ACHN (cell line): ENCODE results near the gene PHLDA1.
A peak's percentile ranks its signal among the peaks of the same experiment; 100 is the strongest.

Experiments used
- DNase-seq: peaks from one replicate; pipeline ENCODE4 v3.0.0-alpha.2; 2015
- in situ Hi-C: cut with HindIII; loops from 2 replicates; pipeline ENCODE4 v1.10.0; 2017; ENCODE audit warnings: low sequenced_read_pairs, low pct_ligation_motif_present, low pct_unique_long_range_greater_than_20kb

The PHLDA1 gene

DNA sequence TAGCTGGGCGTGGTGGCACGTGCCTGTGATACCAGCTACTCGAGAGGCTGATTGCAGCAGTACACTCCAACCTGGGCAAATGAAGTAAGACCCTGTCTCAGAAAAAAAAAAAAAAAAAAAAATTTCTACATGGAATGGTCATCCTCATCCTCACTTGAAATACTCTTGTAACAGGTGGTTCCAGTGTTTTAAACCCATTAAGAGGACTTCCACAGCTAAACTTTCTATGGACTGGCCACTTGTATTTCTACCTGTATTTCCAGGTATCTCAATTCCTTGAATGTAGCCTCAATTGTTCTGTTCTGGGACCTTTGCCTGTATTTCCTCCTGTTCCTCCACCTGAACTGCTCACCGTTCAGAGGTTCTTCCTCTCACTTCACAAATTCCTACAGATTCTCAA lies 11.8 kb upstream of the PHLDA1 start:
- in situ Hi-C loops = loop anchor here (25.0 kb wide), 1 partner anchor 506 kb away; no protein-coding TSS in a partner anchor
- DNase-seq = no peak

GRCh38 chr12:76042147-76042546 lies 10.6 kb upstream of the PHLDA1 start:
- in situ Hi-C loops = loop anchor here (25.0 kb wide), 1 partner anchor 505 kb away; no protein-coding TSS in a partner anchor
- no peak for DNase-seq

- DNase-seq = no peak
- in situ Hi-C loops = loop anchor here (25.0 kb wide), 1 partner anchor 504 kb away; no protein-coding TSS in a partner anchor
Measured at GRCh38 chr12:76041406-76041805, 9.8 kb upstream of the PHLDA1 start.

GRCh38 chr12:76040461-76040860 lies 8.9 kb upstream of the PHLDA1 start:
- DNase-seq = no peak
- in situ Hi-C loops = loop anchor here (25.0 kb wide), 1 partner anchor 503 kb away; no protein-coding TSS in a partner anchor

DNA sequence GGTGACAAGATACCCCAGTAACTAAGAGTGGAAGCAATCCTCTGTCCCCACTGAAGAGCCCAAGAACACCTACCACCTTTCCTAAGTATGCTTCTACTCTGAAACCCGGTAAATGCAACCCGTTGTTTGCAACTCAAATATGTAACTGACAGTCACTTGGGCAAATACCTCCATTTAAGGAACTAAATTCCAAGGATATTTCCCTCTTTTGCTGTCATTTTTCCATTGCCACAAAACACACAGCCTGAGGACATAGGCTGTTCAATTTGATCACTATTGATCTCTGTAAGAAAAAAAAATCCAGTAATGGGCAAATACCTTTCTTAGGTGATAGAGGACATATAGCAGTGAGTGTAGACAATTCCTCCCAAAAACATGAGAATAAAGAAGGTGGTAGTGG lies 6.6 kb upstream of the PHLDA1 start:
- in situ Hi-C loops = loop anchor here (25.0 kb wide), 1 partner anchor 501 kb away; no protein-coding TSS in a partner anchor
- DNase-seq = no peak

DNA sequence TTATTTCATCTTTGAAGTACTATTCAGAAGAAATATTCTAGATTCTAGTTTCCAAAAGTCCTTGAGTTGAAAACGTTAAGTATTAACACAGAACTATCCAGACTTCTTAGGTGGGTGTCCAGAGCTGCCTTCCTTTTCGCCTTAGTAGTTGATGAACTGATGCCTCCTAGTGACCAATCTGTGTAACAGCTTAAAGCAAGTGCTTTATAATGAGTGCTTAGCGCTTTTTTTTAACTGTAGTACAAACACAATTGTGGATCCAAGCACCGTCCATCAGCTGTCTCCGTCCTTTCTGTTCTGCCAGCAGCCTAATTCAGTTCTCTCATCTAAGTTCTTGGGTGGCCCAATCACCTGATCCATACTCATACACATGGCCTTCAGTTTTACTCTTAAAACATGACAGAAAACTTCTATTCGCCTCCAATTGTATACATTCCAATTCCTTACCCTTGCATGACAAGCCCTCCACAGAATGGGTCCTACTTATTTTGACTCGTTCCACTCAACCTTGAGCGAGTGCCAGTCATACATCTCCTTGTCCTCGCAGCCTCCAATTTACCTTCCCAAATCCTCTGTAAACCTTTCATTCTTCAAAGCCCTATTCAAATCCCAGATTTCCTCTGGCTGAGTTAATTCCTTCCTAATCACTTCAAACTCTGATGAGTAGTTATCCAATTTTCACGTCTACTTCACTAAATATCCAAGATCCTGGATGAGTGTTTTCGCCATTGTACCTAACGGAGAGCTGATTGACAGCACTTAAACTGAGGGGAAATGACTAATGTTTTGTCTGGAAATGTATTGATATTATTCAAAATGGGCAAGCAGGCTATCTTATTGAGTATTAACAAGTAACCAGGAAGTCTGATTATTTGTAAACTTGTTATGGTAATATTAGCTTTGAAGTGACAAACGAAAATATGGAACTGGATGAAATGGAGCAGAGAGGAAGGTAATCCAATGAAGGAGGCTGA lies 5.8 kb upstream of the PHLDA1 start:
- in situ Hi-C loops = loop anchor here (25.0 kb wide), 1 partner anchor 500 kb away; no protein-coding TSS in a partner anchor
- DNase-seq = peak; percentile 88

DNA sequence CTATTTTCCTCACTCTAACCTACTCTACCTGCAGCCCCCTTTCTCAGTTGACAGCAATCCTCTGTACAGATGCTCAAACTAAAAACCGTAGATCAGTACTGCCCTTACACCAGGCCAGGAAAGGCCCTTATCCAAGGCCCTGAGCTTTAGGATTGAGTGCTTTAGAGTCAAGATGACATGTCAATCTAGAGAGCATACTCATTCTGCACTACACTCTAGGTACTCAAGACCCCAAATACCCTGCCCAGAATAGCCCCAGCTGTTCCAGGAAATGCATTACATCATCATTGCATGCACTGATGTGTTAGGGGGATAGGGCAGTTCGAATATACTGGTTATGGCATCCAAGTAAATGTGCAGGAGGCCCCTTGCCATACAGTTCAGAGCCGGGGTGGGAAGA lies 3.5 kb upstream of the PHLDA1 start:
- no peak for DNase-seq
- in situ Hi-C loops = loop anchor here (25.0 kb wide), 1 partner anchor 498 kb away; no protein-coding TSS in a partner anchor

- peak; percentile 50 for DNase-seq
- in situ Hi-C loops = loop anchor here (25.0 kb wide), 1 partner anchor 496 kb away; no protein-coding TSS in a partner anchor
Measured at GRCh38 chr12:76033081-76034011, 1.8 kb upstream of the PHLDA1 start.

DNA sequence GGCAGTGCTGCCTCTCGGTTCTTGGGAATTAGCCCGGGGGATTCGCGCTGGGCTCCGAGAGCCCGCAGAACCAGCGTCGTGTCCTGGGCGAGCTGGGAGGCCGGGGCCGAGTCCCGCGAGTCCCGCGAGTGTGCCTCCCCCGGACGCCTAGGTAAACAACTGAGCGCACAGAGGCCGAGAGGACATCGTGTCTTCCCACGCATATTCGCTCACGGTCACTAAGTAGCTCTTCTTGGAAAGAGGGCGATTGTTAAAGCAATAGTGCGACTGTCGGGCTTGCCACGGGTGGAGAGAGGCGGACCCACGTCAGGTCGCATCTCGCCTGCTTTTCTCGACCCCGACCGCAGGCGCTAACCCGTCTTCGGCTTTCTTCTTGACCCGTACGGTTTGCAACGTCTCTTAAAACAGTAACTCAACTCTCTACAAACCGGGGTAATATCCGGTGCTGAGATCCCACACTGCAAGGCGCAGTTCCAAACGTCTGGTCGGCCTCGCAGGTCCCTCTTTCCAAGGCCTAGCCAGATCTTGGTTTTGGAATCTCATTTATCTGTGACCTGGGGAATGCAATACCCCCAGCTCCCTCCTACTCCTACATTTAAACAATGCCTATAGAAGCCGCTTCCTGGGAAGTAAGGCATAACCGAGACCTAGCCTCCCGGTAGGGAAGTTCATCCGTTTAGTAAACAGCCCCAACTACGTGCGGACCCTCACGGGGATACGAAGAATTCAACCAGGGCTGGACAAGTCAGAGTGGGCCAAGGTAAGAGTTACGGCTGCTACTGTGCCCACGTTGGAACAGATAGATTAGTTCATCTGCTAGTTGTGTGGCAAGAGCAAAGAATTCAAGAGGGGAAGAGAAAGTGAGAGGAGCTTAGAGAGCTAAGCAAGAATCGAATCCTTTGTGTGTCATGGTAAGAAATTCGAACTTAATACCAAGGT lies 736 bp upstream of the PHLDA1 start:
- peak; percentile 71 for DNase-seq
- in situ Hi-C loops = loop anchor here (25.0 kb wide), 1 partner anchor 495 kb away; no protein-coding TSS in a partner anchor

GRCh38 chr12:76031081-76031413 lies 529 bp downstream of the PHLDA1 start:
- in situ Hi-C loops = loop anchor here (25.0 kb wide), 1 partner anchor 494 kb away; no protein-coding TSS in a partner anchor
- DNase-seq = no peak

- in situ Hi-C loops = loop anchor here (25.0 kb wide), 1 partner anchor 493 kb away; no protein-coding TSS in a partner anchor
Measured at GRCh38 chr12:76030341-76031080, 1.1 kb downstream of the PHLDA1 start.

DNA sequence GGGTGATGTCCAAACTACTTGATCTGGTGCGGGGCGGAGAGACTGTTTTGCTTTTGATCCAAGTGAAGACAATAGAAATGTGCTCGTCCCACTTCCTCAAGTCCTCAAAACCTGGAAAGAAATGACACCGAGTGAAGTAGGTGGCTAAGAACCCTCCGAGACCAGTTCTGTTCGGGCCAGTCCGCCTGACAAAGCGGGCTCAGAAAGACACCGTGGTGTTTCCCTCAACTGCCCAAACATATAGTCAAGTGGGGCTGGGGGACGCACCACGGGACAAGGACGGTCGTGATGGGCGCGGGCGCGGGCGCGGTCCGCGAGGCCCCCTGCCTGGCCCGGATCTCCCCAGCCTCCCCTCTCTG lies 1.6 kb downstream of the PHLDA1 start:
- in situ Hi-C loops = loop anchor here (25.0 kb wide), 1 partner anchor 493 kb away; no protein-coding TSS in a partner anchor
- peak; percentile 57 for DNase-seq

More at GRCh38 chr12:76030341-76031080, 1.1 kb downstream of the PHLDA1 start:
- DNase-seq = peak; percentile 45

DNA sequence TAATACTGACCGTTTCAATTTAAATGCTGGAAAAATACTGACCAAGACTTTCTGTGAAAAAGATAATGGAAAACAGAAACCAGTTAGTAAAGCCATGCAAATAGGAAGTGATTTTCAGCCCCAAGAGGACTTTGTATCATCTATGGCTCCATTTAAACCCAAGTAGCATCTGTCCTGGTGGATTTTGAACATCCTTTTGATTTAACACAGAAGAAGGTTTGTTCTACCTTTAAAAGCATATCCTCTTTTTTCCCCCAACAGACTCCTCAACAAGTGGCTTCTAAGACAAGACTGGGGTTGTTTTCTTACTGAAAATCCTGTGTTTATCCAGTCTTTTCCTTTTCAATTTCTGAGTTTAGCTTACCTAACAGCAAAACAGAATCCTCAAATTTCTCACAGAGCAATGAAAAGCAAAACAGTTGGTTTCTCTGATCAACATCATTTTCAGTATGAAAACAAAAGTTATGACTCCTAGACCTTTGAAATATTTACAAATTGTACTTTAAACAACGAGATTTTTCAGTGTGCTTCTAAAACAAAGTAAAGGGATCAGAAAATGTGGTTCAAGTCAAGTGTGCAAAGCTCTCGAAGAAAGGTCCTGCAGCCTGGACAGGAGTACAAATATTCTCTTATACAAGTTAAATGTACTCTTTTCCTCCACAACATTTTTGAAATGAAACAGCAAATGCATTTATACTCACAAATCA lies 2.9 kb downstream of the PHLDA1 start:
- in situ Hi-C loops = loop anchor here (25.0 kb wide), 1 partner anchor 491 kb away; no protein-coding TSS in a partner anchor

DNA sequence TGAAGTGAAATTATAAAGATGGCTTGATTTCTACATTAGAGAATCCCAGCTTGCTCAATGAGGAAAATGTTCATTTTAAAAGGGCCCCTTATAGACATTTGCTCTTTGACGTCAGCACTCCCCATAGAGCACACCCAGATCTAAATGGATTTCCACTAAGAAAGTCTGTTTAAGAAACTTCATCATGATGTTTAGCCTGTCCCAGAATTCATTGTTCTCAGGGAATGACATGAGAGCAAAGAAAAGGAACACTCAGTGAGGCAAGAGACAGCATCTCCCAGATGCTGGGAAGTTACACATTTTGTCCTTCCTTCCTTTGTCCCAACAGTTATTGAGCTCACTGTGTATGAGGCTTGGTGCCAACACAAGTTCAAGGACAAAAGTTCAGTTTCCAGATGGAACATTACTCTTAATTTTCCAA lies 4.9 kb downstream of the PHLDA1 start:
- in situ Hi-C loops = loop anchor here (25.0 kb wide), 1 partner anchor 489 kb away; no protein-coding TSS in a partner anchor
- no peak for DNase-seq

More for the DNA sequence above, 2.9 kb downstream of the PHLDA1 start:
- DNase-seq = no peak

- in situ Hi-C loops = loop anchor here (25.0 kb wide), 1 partner anchor 489 kb away; no protein-coding TSS in a partner anchor
- peak; percentile 45 for DNase-seq
Measured at GRCh38 chr12:76025601-76026575, 5.7 kb downstream of the PHLDA1 start.
